ENCODE results near the gene PTBP1. TPM values are rescaled to one million over a fixed set of nuclear protein-coding genes. Genes with fewer than 3 reads are reported as not detected.

PTBP1 gene
- polyA plus RNA-seq, 3 donors: 62.4 to 117 (median 81.6) TPM

GRCh38 chr19:757811-758668, 39.2 kb upstream of the PTBP1 start:
- no peaks in the 10 kb centered on the region for H4K20me1 ChIP-seq (ENCODE audit: insufficient read depth, low read length)
- H3K4me1 Mint-ChIP-seq: peaks cover 8% of the 10 kb centered on the region
- H3K4me1 ChIP-seq (ENCODE audit: control insufficient read depth in 1 of 2, insufficient read depth in 2 of 2, low read length in 2 of 2): peaks cover under 1 to 5% of the 10 kb centered on the region in 2 donors
- no peaks in the 10 kb centered on the region for H3K27me3 ChIP-seq (ENCODE audit: control insufficient read depth in 2 of 2, insufficient read depth in 2 of 2, low read length in 2 of 2)
- H3K27me3 Mint-ChIP-seq (ENCODE audit: low read depth in 3 of 3): peaks cover 5 to 25% (median 8%) of the 10 kb centered on the region in 3 donors
- H3K27ac ChIP-seq (ENCODE audit: low read depth in 1 of 2, low read length in 2 of 2): no peak overlapping the region
- TF ChIP-seq CTCF (IDR thresholded peaks at IDR 0.05): no peak
- no peak overlapping the region for H3K4me3 ChIP-seq (replicated peaks in 1 of 3; ENCODE audit: low read depth in 2 of 3, low read length in 3 of 3)
- no peaks in the 10 kb centered on the region for H3K79me2 ChIP-seq (ENCODE audit: insufficient read depth, low read length)
- H3K4me2 ChIP-seq (replicated peaks; ENCODE audit: extremely low read depth, low read length, poor library complexity, severe bottlenecking): no peak overlapping the region
- no peak overlapping the region for H3K4me3 Mint-ChIP-seq
- peaks cover 28 to 49% (median 36%) of the 10 kb centered on the region in 7 donors for H3K9me3 Mint-ChIP-seq
- no peaks in the 10 kb centered on the region for H3K36me3 ChIP-seq (replicated peaks in 1 of 2; ENCODE audit: control insufficient read depth in 1 of 2, insufficient read depth in 2 of 2, low read length in 2 of 2)
- intact Hi-C loops (cut with micrococcal nuclease): no loop called here
- peaks cover 0 to 4% of the 10 kb centered on the region in 2 donors for H3K36me3 Mint-ChIP-seq
- H2AFZ ChIP-seq (ENCODE audit: insufficient read depth, low read depth, low read length, poor library complexity, severe bottlenecking): no peak overlapping the region
- WGBS (ENCODE audit: insufficient coverage): 98% methylated on average over 44 of the region's 50 CpGs
- DNase-seq: no peak
- H3K27ac Mint-ChIP-seq: no peak overlapping the region
- H3K9ac ChIP-seq (ENCODE audit: insufficient read depth, low read length, poor library complexity, severe bottlenecking): no peak overlapping the region
- H3K9me3 ChIP-seq (replicated peaks in 1 of 2; ENCODE audit: control insufficient read depth in 1 of 2, insufficient read depth in 1 of 2, low read length in 2 of 2): peaks cover 15 to 41% of the 10 kb centered on the region in 2 donors

DNA sequence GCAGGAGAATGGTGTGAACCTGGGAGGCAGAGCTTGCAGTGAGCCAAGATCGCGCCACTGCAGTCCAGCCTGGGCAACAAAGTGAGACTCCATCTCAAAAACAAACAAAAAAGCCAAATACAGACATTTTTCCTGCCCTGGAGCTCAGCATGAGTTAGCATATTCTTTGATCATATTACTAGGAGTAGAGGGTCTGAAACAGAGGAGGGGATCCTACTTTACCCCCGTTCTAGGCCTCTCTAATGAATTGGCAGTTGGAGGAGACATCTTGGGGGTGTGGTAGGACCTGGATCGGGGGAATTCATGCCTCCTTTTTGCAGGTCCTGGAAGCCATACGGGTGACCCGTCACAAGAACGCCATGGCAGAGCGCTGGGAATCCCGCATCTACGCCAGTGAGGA, 34.1 kb upstream of the PTBP1 start:
- Mint-ChIP-seq H3K4me3 (no peak overlapping the region), H3K4me1 (no peaks in the 10 kb centered on the region), H3K36me3 (peaks cover 0 to 4% of the 10 kb centered on the region in 2 donors), H3K9me3 (peaks cover 14 to 29% (median 25%) of the 10 kb centered on the region in 7 donors), H3K27me3 (ENCODE audit: low read depth in 3 of 3) (peaks cover 5 to 21% (median 6%) of the 10 kb centered on the region in 3 donors), H3K27ac (no peak overlapping the region)
- Histone ChIP-seq H4K20me1 (ENCODE audit: insufficient read depth, low read length) (no peaks in the 10 kb centered on the region), H3K4me1 (ENCODE audit: control insufficient read depth in 1 of 2, insufficient read depth in 2 of 2, low read length in 2 of 2) (no peaks in the 10 kb centered on the region), H3K4me2 (replicated peaks; ENCODE audit: extremely low read depth, low read length, poor library complexity, severe bottlenecking) (no peak overlapping the region), H3K36me3 (replicated peaks in 1 of 2; ENCODE audit: control insufficient read depth in 1 of 2, insufficient read depth in 2 of 2, low read length in 2 of 2) (no peaks in the 10 kb centered on the region), H3K27me3 (ENCODE audit: control insufficient read depth in 2 of 2, insufficient read depth in 2 of 2, low read length in 2 of 2) (no peaks in the 10 kb centered on the region), H3K9me3 (replicated peaks in 1 of 2; ENCODE audit: control insufficient read depth in 1 of 2, insufficient read depth in 1 of 2, low read length in 2 of 2) (peaks cover 9 to 20% of the 10 kb centered on the region in 2 donors), H3K27ac (ENCODE audit: low read depth in 1 of 2, low read length in 2 of 2) (no peak overlapping the region), H3K79me2 (ENCODE audit: insufficient read depth, low read length) (no peaks in the 10 kb centered on the region), H2AFZ (ENCODE audit: insufficient read depth, low read depth, low read length, poor library complexity, severe bottlenecking) (no peak overlapping the region), H3K9ac (ENCODE audit: insufficient read depth, low read length, poor library complexity, severe bottlenecking) (no peak overlapping the region), H3K4me3 (replicated peaks in 1 of 3; ENCODE audit: low read depth in 2 of 3, low read length in 3 of 3) (no peak overlapping the region)
- no peak for TF ChIP-seq CTCF (IDR thresholded peaks at IDR 0.05)
- intact Hi-C loops (cut with micrococcal nuclease): no loop called here
- 96% methylated on average over 7 of the region's 10 CpGs for WGBS (ENCODE audit: insufficient coverage)
- no peak for DNase-seq
